ENCODE measurements around the gene SRPK2.

SRPK2 gene

GRCh38 chr7:105087981-105088380, 300.7 kb downstream of the SRPK2 start:
- Histone ChIP-seq H3K9ac (ENCODE audit: low read length) (no peak overlapping the region), H3K9me3 (ENCODE audit: control insufficient read depth, insufficient read depth, low read depth, low read length) (no peaks in the 10 kb centered on the region), H3K36me3 (ENCODE audit: control insufficient read depth, insufficient read depth, low read length) (peaks cover 69% of the 10 kb centered on the region), H3K4me1 (ENCODE audit: control insufficient read depth, insufficient read depth, low read length) (no peaks in the 10 kb centered on the region), H3K27me3 (ENCODE audit: control insufficient read depth, insufficient read depth, low read length) (no peaks in the 10 kb centered on the region), H3K4me3 (ENCODE audit: low read depth, low read length) (no peak overlapping the region), H3K27ac (ENCODE audit: low read depth, low read length) (no peak overlapping the region)

DNA sequence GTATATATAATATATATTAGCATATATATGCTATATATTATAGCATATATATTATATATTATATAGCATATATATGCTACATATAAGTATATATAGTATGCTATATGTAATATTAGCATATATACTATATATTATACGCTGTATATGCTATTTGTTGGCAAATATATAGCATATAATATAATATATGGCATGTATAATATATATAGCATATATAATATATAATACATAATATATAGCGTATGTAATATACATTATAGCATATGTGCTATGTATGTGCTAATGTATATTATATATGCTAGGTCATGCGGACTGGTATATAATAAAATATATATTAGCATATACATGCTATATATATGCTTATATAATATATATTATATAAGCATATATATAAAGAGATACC, 301.9 kb downstream of the SRPK2 start:
- Histone ChIP-seq H3K36me3 (ENCODE audit: control insufficient read depth, insufficient read depth, low read length) (peaks cover 69% of the 10 kb centered on the region), H3K27me3 (ENCODE audit: control insufficient read depth, insufficient read depth, low read length) (no peaks in the 10 kb centered on the region), H3K27ac (ENCODE audit: low read depth, low read length) (no peak overlapping the region), H3K4me1 (ENCODE audit: control insufficient read depth, insufficient read depth, low read length) (no peaks in the 10 kb centered on the region), H3K4me3 (ENCODE audit: low read depth, low read length) (no peak overlapping the region), H3K9me3 (ENCODE audit: control insufficient read depth, insufficient read depth, low read depth, low read length) (no peaks in the 10 kb centered on the region), H3K9ac (ENCODE audit: low read length) (no peak overlapping the region)

DNA sequence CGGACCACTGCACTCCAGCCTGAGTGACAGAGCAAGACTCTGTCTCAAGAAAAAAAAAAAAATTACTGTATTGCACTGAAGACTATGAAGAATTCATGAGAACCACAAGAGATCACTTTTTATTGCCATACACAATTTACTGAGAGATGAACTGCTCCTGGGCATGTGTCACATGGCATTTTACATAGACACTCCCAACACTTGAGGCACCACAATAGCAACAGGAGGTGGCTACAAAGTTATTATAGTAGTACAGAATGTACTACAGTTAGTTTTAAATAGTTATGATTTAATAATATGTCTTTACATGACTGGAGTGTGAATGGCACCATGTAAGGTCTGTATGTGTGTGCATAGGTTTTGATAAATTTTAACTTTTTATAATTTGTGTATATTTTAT, 304.1 kb downstream of the SRPK2 start:
- peaks cover 70% of the 10 kb centered on the region for H3K36me3 ChIP-seq (ENCODE audit: control insufficient read depth, insufficient read depth, low read length)

DNA sequence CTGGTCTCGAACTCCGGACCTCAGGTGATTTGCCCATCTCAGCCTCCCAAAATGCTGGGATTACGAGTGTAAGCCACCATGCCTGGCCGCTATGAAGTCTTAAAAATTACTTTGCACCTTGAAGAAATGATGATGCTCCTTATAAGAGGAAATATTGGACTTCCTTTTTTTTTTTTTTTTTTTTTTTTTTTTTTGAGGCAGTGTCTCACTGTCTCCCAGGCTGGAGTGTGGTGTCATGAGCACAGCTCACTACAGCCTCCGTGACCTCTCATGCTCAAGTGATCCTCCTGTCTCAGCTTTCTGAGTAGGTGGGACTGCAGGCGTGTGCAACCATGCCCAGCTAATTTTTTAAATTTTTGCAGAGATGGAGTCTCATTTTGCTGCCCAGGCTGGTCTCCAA, 309.4 kb downstream of the SRPK2 start:
- no peaks in the 10 kb centered on the region for H3K27me3 ChIP-seq (ENCODE audit: control insufficient read depth, insufficient read depth, low read length)
- no peaks in the 10 kb centered on the region for H3K4me1 ChIP-seq (ENCODE audit: control insufficient read depth, insufficient read depth, low read length)
- peaks cover 92% of the 10 kb centered on the region for H3K36me3 ChIP-seq (ENCODE audit: control insufficient read depth, insufficient read depth, low read length)
- no peak overlapping the region for H3K4me3 ChIP-seq (ENCODE audit: low read depth, low read length)
- no peaks in the 10 kb centered on the region for H3K9me3 ChIP-seq (ENCODE audit: control insufficient read depth, insufficient read depth, low read depth, low read length)
- no peak overlapping the region for H3K27ac ChIP-seq (ENCODE audit: low read depth, low read length)
- H3K9ac ChIP-seq (ENCODE audit: low read length), result no peak overlapping the region

More for the DNA sequence above, 304.1 kb downstream of the SRPK2 start:
- no peak overlapping the region for H3K4me3 ChIP-seq (ENCODE audit: low read depth, low read length)
- no peak overlapping the region for H3K27ac ChIP-seq (ENCODE audit: low read depth, low read length)
- no peaks in the 10 kb centered on the region for H3K27me3 ChIP-seq (ENCODE audit: control insufficient read depth, insufficient read depth, low read length)
- H3K9me3 ChIP-seq (ENCODE audit: control insufficient read depth, insufficient read depth, low read depth, low read length), result no peaks in the 10 kb centered on the region
- no peaks in the 10 kb centered on the region for H3K4me1 ChIP-seq (ENCODE audit: control insufficient read depth, insufficient read depth, low read length)
- no peak overlapping the region for H3K9ac ChIP-seq (ENCODE audit: low read length)

DNA sequence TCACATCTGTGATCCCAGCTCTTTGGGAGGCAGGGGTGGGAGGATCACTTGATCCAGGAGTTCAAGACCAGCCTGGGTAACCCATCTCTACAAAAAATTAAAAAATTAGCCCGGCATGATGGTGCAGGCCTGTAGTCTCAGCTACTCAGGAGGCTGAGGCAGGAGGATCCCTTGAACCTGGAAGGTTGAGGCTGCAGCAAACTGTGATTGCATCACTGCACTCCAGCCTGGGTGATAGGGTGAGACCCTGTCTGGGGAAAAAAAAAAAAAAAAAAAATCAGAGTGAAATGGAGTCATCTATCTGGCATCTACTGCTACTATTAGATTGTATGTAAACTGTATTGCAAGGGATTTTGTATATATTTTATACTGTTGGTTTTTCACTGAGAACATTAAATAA, 315.6 kb downstream of the SRPK2 start:
- no peak overlapping the region for H3K27ac ChIP-seq (ENCODE audit: low read depth, low read length)
- no peaks in the 10 kb centered on the region for H3K27me3 ChIP-seq (ENCODE audit: control insufficient read depth, insufficient read depth, low read length)
- H3K4me1 ChIP-seq (ENCODE audit: control insufficient read depth, insufficient read depth, low read length), result no peaks in the 10 kb centered on the region
- no peak overlapping the region for H3K4me3 ChIP-seq (ENCODE audit: low read depth, low read length)
- no peaks in the 10 kb centered on the region for H3K9me3 ChIP-seq (ENCODE audit: control insufficient read depth, insufficient read depth, low read depth, low read length)
- H3K36me3 ChIP-seq (ENCODE audit: control insufficient read depth, insufficient read depth, low read length), result peaks cover 91% of the 10 kb centered on the region
- H3K9ac ChIP-seq (ENCODE audit: low read length), result no peak overlapping the region

- Histone ChIP-seq H3K36me3 (ENCODE audit: control insufficient read depth, insufficient read depth, low read length) (peaks cover 87% of the 10 kb centered on the region), H3K4me1 (ENCODE audit: control insufficient read depth, insufficient read depth, low read length) (no peaks in the 10 kb centered on the region), H3K9ac (ENCODE audit: low read length) (no peak overlapping the region), H3K9me3 (ENCODE audit: control insufficient read depth, insufficient read depth, low read depth, low read length) (no peaks in the 10 kb centered on the region), H3K27ac (ENCODE audit: low read depth, low read length) (no peak overlapping the region), H3K27me3 (ENCODE audit: control insufficient read depth, insufficient read depth, low read length) (no peaks in the 10 kb centered on the region), H3K4me3 (ENCODE audit: low read depth, low read length) (no peak overlapping the region)
Observed at GRCh38 chr7:105068886-105069285, 319.8 kb downstream of the SRPK2 start.

GRCh38 chr7:105067691-105068090, 321.0 kb downstream of the SRPK2 start:
- no peak overlapping the region for H3K27ac ChIP-seq (ENCODE audit: low read depth, low read length)
- no peaks in the 10 kb centered on the region for H3K4me1 ChIP-seq (ENCODE audit: control insufficient read depth, insufficient read depth, low read length)
- no peaks in the 10 kb centered on the region for H3K27me3 ChIP-seq (ENCODE audit: control insufficient read depth, insufficient read depth, low read length)
- no peak overlapping the region for H3K9ac ChIP-seq (ENCODE audit: low read length)
- no peaks in the 10 kb centered on the region for H3K9me3 ChIP-seq (ENCODE audit: control insufficient read depth, insufficient read depth, low read depth, low read length)
- peaks cover 87% of the 10 kb centered on the region for H3K36me3 ChIP-seq (ENCODE audit: control insufficient read depth, insufficient read depth, low read length)
- no peak overlapping the region for H3K4me3 ChIP-seq (ENCODE audit: low read depth, low read length)
